ENCODE measurements around the gene KLHL29.

DNA sequence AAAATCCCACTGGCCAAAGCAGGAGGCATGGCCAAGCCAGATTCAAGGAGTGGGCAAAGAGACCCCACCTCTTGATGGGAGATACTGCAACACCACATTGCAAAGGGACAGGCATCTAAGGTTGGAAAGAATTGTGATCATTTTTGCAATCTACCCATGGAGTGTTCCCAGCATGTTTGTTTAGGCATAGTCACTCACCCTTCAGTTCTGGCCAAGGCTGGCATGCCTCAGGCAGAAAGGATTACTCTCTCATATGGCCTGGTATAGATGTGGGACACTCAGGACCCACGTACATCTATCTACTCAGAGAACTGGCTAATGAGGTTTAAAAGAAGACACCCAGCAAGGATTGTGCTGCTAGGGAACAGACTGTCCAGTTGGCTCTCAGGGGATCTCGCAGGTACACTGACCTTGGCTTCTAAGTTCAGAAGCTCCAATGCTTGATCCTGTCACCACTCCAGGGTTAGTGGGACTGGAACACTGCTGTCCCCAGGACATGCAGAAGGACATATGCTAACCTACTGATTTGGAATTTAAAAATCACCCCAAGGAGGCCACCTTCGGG, 183.7 kb downstream of the KLHL29 start:
- no peak for TF ChIP-seq CTCF (IDR thresholded peaks at IDR 0.05 in 2 of 3, conservative IDR thresholded peaks at IDR 0.05 in 1 of 3; ENCODE audit: control insufficient read depth in 2 of 3, extremely low read depth in 1 of 3, insufficient read depth in 1 of 3, low read depth in 3 of 3, low read length in 3 of 3)
- TF ChIP-seq DPF2 (IDR thresholded peaks at IDR 0.05): no peak
- TF ChIP-seq SREBF1 (IDR thresholded peaks at IDR 0.05; ENCODE audit: low read length): no peak
- TF ChIP-seq ZBTB33 (IDR thresholded peaks at IDR 0.05): no peak
- no peak for TF ChIP-seq IRF3 (IDR thresholded peaks at IDR 0.05)
- no peak for TF ChIP-seq PML (IDR thresholded peaks at IDR 0.05; ENCODE audit: low read length)
- TF ChIP-seq CBFB (IDR thresholded peaks at IDR 0.05; ENCODE audit: low read depth): no peak
- TF ChIP-seq EZH2 (IDR thresholded peaks at IDR 0.05; ENCODE audit: borderline replicate concordance, control insufficient read depth, low read depth, low read length): no peak
- no peak for TF ChIP-seq SUZ12 (IDR thresholded peaks at IDR 0.05; ENCODE audit: unreplicated experiment)
- TF ChIP-seq NFXL1 (IDR thresholded peaks at IDR 0.05; ENCODE audit: borderline replicate concordance): no peak
- TF ChIP-seq, protein P1, sequence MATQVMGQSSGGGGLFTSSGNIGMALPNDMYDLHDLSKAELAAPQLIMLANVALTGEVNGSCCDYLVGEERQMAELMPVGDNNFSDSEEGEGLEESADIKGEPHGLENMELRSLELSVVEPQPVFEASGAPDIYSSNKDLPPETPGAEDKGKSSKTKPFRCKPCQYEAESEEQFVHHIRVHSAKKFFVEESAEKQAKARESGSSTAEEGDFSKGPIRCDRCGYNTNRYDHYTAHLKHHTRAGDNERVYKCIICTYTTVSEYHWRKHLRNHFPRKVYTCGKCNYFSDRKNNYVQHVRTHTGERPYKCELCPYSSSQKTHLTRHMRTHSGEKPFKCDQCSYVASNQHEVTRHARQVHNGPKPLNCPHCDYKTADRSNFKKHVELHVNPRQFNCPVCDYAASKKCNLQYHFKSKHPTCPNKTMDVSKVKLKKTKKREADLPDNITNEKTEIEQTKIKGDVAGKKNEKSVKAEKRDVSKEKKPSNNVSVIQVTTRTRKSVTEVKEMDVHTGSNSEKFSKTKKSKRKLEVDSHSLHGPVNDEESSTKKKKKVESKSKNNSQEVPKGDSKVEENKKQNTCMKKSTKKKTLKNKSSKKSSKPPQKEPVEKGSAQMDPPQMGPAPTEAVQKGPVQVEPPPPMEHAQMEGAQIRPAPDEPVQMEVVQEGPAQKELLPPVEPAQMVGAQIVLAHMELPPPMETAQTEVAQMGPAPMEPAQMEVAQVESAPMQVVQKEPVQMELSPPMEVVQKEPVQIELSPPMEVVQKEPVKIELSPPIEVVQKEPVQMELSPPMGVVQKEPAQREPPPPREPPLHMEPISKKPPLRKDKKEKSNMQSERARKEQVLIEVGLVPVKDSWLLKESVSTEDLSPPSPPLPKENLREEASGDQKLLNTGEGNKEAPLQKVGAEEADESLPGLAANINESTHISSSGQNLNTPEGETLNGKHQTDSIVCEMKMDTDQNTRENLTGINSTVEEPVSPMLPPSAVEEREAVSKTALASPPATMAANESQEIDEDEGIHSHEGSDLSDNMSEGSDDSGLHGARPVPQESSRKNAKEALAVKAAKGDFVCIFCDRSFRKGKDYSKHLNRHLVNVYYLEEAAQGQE (IDR thresholded peaks at IDR 0.05; ENCODE audit: low read depth, low read length): no peak
